ENCODE measurements around the gene ADO. TPM values are rescaled to one million over a fixed set of nuclear protein-coding genes. Genes with fewer than 3 reads are reported as not detected.

The ADO gene
- total RNA-seq, 1 donor from 2014 or later, result 16.0 TPM

- ATAC-seq (ENCODE audit: poor library complexity), result no peak
- no peak for DNase-seq
- intact Hi-C loops (cut with DNase I), result loop anchor here (5.0 to 10.0 kb wide), 3 partner anchors 81 to 329 kb away; no protein-coding TSS in a partner anchor
Measured at GRCh38 chr10:62815381-62816075, 11.0 kb downstream of the ADO start.

GRCh38 chr10:62816076-62816330 lies 11.5 kb downstream of the ADO start:
- no peak for ATAC-seq (ENCODE audit: poor library complexity)
- DNase-seq, result no peak
- intact Hi-C loops (cut with DNase I), result loop anchor here (5.0 to 10.0 kb wide), 3 partner anchors 81 to 329 kb away; no protein-coding TSS in a partner anchor

- peak; percentile 95 for DNase-seq
- intact Hi-C loops (cut with DNase I), result loop anchor here (5.0 to 10.0 kb wide), 3 partner anchors 82 to 328 kb away; no protein-coding TSS in a partner anchor
- peak; percentile 90 for ATAC-seq (ENCODE audit: poor library complexity)
Measured at GRCh38 chr10:62816331-62817120, 12.0 kb downstream of the ADO start, which contains the start of gene EGR2. Gene EGR2, minus strand, starts transcription at chr10:62816366. Its CDS starts 337 bp downstream, at chr10:62816029.

- peak; percentile 61 for ATAC-seq (ENCODE audit: poor library complexity)
- intact Hi-C loops (cut with DNase I), result loop anchor here (5.0 to 10.0 kb wide), 3 partner anchors 82 to 328 kb away; no protein-coding TSS in a partner anchor
Measured at GRCh38 chr10:62817121-62817765, 12.7 kb downstream of the ADO start.

GRCh38 chr10:62817766-62818425 lies 13.4 kb downstream of the ADO start:
- DNase-seq, result peak; percentile 83
- ATAC-seq (ENCODE audit: poor library complexity), result peak; percentile 83
- intact Hi-C loops (cut with DNase I), result loop anchor here (5.0 to 10.0 kb wide), 3 partner anchors 83 to 327 kb away; no protein-coding TSS in a partner anchor

More at GRCh38 chr10:62817121-62817765, 12.7 kb downstream of the ADO start:
- DNase-seq, result peak; percentile 68

GRCh38 chr10:62818426-62819011 lies 14.0 kb downstream of the ADO start:
- DNase-seq (peak; percentile 47), ATAC-seq (ENCODE audit: poor library complexity) (no peak)
- intact Hi-C loops (cut with DNase I), result loop anchor here (5.0 to 10.0 kb wide), 3 partner anchors 84 to 326 kb away; no protein-coding TSS in a partner anchor

- intact Hi-C loops (cut with DNase I), result loop anchor here (5.0 to 10.0 kb wide), 3 partner anchors 85 to 325 kb away; no protein-coding TSS in a partner anchor
- DNase-seq, result no peak
- ATAC-seq (ENCODE audit: poor library complexity), result no peak
Measured at GRCh38 chr10:62819141-62819920, 14.8 kb downstream of the ADO start.

- intact Hi-C loops (cut with DNase I), result loop anchor here (5.0 kb wide), 1 partner anchor 223 kb away; no protein-coding TSS in a partner anchor
- DNase-seq (no peak), ATAC-seq (ENCODE audit: poor library complexity) (no peak)
Measured at GRCh38 chr10:62820586-62820985, 16.1 kb downstream of the ADO start.

- intact Hi-C loops (cut with DNase I), result no loop called here
- DNase-seq (no peak), ATAC-seq (ENCODE audit: poor library complexity) (no peak)
Measured at GRCh38 chr10:62826273-62826672, 21.8 kb downstream of the ADO start.

GRCh38 chr10:62829622-62830021 lies 25.1 kb downstream of the ADO start:
- DNase-seq (no peak), ATAC-seq (ENCODE audit: poor library complexity) (no peak)
- intact Hi-C loops (cut with DNase I), result no loop called here

GRCh38 chr10:62830679-62831078 lies 26.2 kb downstream of the ADO start:
- ATAC-seq (ENCODE audit: poor library complexity), result no peak
- DNase-seq, result no peak
- intact Hi-C loops (cut with DNase I), result no loop called here

- DNase-seq, result no peak
- intact Hi-C loops (cut with DNase I), result no loop called here
- no peak for ATAC-seq (ENCODE audit: poor library complexity)
Measured at GRCh38 chr10:62831346-62831745, 26.8 kb downstream of the ADO start.

- intact Hi-C loops (cut with DNase I), result no loop called here
- ATAC-seq (ENCODE audit: poor library complexity) (no peak), DNase-seq (no peak)
Measured at GRCh38 chr10:62839590-62839989, 35.1 kb downstream of the ADO start.

- intact Hi-C loops (cut with DNase I), result no loop called here
- DNase-seq, result no peak
- ATAC-seq (ENCODE audit: poor library complexity), result no peak
Measured at GRCh38 chr10:62842983-62843382, 38.5 kb downstream of the ADO start.

GRCh38 chr10:62843600-62843999 lies 39.1 kb downstream of the ADO start:
- ATAC-seq (ENCODE audit: poor library complexity) (no peak), DNase-seq (no peak)
- intact Hi-C loops (cut with DNase I), result no loop called here

GRCh38 chr10:62844280-62845011 lies 39.9 kb downstream of the ADO start:
- ATAC-seq (ENCODE audit: poor library complexity) (no peak), DNase-seq (no peak)
- intact Hi-C loops (cut with DNase I), result no loop called here

- no peak for DNase-seq
- no peak for ATAC-seq (ENCODE audit: poor library complexity)
- intact Hi-C loops (cut with DNase I), result no loop called here
Measured at GRCh38 chr10:62847433-62847832, 42.9 kb downstream of the ADO start.

Measured in Right ventricle myocardium superior (tissue), 1 donor.